Neutrophil (primary cell): ENCODE measurements around the gene EIF5A2.
"Not testable (repeated sequence)": the region's sequence is repeated elsewhere in the genome, so short reads cannot be mapped to it uniquely, and the experiment has no call there.

ENCODE experiments used
- H3K27ac ChIP-seq: fragments of 200-600 bp; sonication (generic); 2 replicates; pipeline ENCODE4 v1.5.1; 2016; ENCODE audit warnings: mild to moderate bottlenecking, moderate library complexity
- H3K27me3 ChIP-seq: fragments of 200-600 bp; sonication (generic); 2 replicates; pipeline ENCODE4 v1.6.0; 2016; ENCODE audit warnings: mild to moderate bottlenecking
- H3K36me3 ChIP-seq: fragments of 200-600 bp; sonication (generic); 2 replicates; pipeline ENCODE4 v1.5.1; 2017
- H3K4me1 ChIP-seq, 2 experiments: fragments of 200-600 bp in 1 of 2; sonication (generic) in 1 of 2; 1 replicate in 1 of 2; 2 replicates in 1 of 2; pipeline versions ENCODE4 v1.5.1 to v1.6.1; 2013 to 2016; ENCODE audit warnings: low read depth in 1 of 2, low read length in 1 of 2, mild to moderate bottlenecking in 1 of 2, moderate library complexity in 1 of 2; ENCODE audit not compliant: control insufficient read depth in 1 of 2, insufficient read depth in 1 of 2
- H3K4me3 ChIP-seq, 2 experiments: fragments of 200-600 bp in 1 of 2; sonication (generic) in 1 of 2; 1 replicate in 1 of 2; 2 replicates in 1 of 2; pipeline ENCODE4 v1.5.1; 2013 to 2016; ENCODE audit warnings: low read depth in 1 of 2, low read length in 1 of 2, mild to moderate bottlenecking in 1 of 2, moderate library complexity in 1 of 2
- H3K9me3 ChIP-seq: fragments of 200-600 bp; sonication (generic); 2 replicates; pipeline ENCODE4 v1.5.1; 2016
- TF ChIP-seq, protein P1 (sequence below): fragments of 200-600 bp; sonication (generic); IDR thresholded peaks from 2 replicates; pipeline ENCODE4 v1.5.1; 2016; ENCODE audit warnings: antibody characterized with exemption

EIF5A2 gene

GRCh38 chr3:170893895-170894294, 14.5 kb downstream of the EIF5A2 start:
- no peak overlapping the region for H3K27ac ChIP-seq
- H3K27me3 ChIP-seq, result no peaks in the 10 kb centered on the region
- TF ChIP-seq, protein P1, sequence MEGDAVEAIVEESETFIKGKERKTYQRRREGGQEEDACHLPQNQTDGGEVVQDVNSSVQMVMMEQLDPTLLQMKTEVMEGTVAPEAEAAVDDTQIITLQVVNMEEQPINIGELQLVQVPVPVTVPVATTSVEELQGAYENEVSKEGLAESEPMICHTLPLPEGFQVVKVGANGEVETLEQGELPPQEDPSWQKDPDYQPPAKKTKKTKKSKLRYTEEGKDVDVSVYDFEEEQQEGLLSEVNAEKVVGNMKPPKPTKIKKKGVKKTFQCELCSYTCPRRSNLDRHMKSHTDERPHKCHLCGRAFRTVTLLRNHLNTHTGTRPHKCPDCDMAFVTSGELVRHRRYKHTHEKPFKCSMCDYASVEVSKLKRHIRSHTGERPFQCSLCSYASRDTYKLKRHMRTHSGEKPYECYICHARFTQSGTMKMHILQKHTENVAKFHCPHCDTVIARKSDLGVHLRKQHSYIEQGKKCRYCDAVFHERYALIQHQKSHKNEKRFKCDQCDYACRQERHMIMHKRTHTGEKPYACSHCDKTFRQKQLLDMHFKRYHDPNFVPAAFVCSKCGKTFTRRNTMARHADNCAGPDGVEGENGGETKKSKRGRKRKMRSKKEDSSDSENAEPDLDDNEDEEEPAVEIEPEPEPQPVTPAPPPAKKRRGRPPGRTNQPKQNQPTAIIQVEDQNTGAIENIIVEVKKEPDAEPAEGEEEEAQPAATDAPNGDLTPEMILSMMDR, result no peak
- H3K4me1 ChIP-seq, result no peaks in the 10 kb centered on the region
- no peak overlapping the region for H3K4me3 ChIP-seq
- H3K9me3 ChIP-seq, result no peaks in the 10 kb centered on the region
- no peaks in the 10 kb centered on the region for H3K36me3 ChIP-seq

- Histone ChIP-seq H3K27ac (no peak overlapping the region), H3K27me3 (peaks cover 5% of the 10 kb centered on the region), H3K4me3 (no peak overlapping the region)
These were observed 18.8 kb downstream of the EIF5A2 start for GRCh38 chr3:170889630-170890029.

GRCh38 chr3:170889132-170889531, 19.3 kb downstream of the EIF5A2 start:
- Histone ChIP-seq H3K4me1 (no peaks in the 10 kb centered on the region), H3K27me3 (peaks cover 5% of the 10 kb centered on the region), H3K36me3 (no peaks in the 10 kb centered on the region), H3K4me3 (no peak overlapping the region), H3K9me3 (no peaks in the 10 kb centered on the region), H3K27ac (no peak overlapping the region)
- TF ChIP-seq, protein P1, result no peak

More at GRCh38 chr3:170889630-170890029, 18.8 kb downstream of the EIF5A2 start:
- TF ChIP-seq, protein P1, result no peak
- Histone ChIP-seq H3K9me3 (no peaks in the 10 kb centered on the region), H3K36me3 (no peaks in the 10 kb centered on the region), H3K4me1 (no peaks in the 10 kb centered on the region)

DNA sequence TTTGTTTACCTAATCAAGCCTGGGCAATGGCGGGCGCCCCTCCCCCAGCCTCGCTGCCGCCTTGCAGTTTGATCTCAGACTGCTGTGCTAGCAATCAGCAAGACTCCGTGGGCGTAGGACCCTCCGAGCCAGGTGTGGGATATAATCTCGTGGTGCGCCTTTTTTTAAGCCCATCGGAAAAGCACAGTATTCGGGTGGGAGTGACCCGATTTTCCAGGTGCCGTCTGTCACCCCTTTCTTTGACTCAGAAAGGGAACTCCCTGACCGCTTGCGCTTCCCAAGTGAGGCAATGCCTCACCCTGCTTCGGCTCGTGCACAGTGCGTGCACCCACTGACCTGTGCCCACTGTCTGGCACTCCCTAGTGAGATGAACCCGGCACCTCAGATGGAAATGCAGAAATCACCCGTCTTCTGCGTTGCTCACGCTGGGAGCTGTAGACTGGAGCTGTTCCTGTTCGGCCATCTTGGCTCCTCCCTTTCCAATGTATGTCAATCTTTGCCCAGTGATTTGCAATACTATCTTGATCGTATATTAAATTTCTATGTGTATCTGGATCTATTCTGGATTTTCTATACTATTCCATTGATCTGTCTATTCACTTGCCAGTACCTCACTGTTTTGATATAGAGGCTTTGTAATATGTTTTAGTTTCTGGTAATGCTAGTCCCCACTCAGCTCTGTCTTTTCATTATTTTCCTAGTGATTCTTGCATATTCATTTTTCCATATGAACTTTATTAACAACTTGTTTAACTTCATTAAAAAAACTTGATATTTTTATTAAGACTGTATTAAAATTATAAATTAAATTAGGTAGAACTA, 24.1 kb downstream of the EIF5A2 start:
- not testable (repeated sequence) for H3K9me3 ChIP-seq, H3K4me3 ChIP-seq, H3K27me3 ChIP-seq, H3K36me3 ChIP-seq, H3K27ac ChIP-seq, H3K4me1 ChIP-seq

DNA sequence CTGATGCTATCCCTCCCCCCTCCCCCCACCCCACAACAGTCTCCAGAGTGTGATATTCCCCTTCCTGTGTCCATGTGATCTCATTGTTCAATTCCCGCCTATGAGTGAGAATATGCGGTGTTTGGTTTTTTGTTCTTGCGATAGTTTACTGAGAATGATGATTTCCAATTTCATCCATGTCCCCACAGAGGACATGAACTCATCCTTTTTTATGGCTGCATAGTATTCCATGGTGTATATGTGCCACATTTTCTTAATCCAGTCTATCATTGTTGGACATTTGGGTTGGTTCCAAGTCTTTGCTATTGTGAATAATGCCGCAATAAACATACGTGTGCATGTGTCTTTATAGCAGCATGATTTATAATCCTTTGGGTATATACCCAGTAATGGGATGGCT, 29.7 kb downstream of the EIF5A2 start:
- H3K4me1 ChIP-seq, H3K27ac ChIP-seq: not testable (repeated sequence)

DNA sequence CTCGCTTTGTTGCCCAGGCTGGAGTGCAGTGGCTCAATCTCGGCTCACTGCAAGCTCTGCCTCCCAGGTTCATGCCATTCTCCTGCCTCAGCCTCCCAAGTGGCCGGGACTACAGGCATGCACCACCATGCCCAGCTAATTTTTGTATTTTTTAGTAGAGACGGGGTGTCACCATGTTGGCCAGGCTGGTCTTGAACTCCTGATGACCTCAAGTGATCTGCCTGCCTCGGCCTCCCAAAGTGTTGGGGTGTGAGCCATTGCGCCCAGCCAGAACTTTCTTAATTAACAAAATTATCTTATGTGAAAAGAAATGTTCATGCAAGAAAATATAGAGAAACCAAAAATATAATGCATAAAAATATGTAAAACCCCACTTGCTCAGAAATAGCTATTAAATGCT, 31.1 kb downstream of the EIF5A2 start:
- not testable (repeated sequence) for H3K27me3 ChIP-seq, H3K27ac ChIP-seq, H3K4me1 ChIP-seq, H3K9me3 ChIP-seq, H3K36me3 ChIP-seq, H3K4me3 ChIP-seq

More for the DNA sequence above, 29.7 kb downstream of the EIF5A2 start:
- H3K4me3 ChIP-seq, H3K36me3 ChIP-seq, H3K9me3 ChIP-seq, H3K27me3 ChIP-seq: not testable (repeated sequence)

DNA sequence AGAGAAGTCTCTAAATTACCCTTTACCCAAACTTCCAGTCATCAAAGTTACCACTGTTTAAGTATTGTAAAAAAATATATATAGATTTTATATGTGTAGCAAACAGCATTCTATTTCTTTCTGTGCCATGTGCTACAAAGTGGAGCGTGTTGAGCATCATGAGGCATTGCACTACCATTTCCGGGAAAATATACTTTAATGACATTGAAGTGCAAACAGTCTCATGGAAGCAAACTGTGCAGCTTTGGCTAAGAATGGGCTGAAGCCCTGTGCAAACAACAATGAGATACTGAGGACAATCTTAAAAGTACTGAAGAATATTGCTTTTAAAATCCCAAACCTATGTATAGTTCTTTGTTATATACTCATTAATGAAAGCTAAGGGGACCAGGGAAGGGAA, 31.9 kb downstream of the EIF5A2 start:
- TF ChIP-seq, protein P1, result no peak
- H3K9me3 ChIP-seq, result no peaks in the 10 kb centered on the region
- H3K4me1 ChIP-seq, result no peaks in the 10 kb centered on the region
- no peaks in the 10 kb centered on the region for H3K36me3 ChIP-seq
- H3K4me3 ChIP-seq, result no peak overlapping the region
- no peak overlapping the region for H3K27ac ChIP-seq
- no peaks in the 10 kb centered on the region for H3K27me3 ChIP-seq
